Pulmonary artery endothelial cell (primary cell): Measurements from ENCODE around the gene CCNA2. TPM values are rescaled to one million over a fixed set of nuclear protein-coding genes. Genes with fewer than 3 reads are reported as not detected.

Experiments
- DNase-seq: peaks from one replicate; pipeline ENCODE4 v3.0.0-alpha.2; 2011; ENCODE audit warnings: low read depth, low spot score
- total RNA-seq: library from RNA; depleted of rRNA; stranded (reverse); fragments of >200 nt; gene quantifications from 2 replicates; pipeline ENCODE4 v1.2.3, GENCODE V29; 2014

Gene CCNA2
- total RNA-seq, 1 donor from 2014 or later = 56.1 TPM

DNA sequence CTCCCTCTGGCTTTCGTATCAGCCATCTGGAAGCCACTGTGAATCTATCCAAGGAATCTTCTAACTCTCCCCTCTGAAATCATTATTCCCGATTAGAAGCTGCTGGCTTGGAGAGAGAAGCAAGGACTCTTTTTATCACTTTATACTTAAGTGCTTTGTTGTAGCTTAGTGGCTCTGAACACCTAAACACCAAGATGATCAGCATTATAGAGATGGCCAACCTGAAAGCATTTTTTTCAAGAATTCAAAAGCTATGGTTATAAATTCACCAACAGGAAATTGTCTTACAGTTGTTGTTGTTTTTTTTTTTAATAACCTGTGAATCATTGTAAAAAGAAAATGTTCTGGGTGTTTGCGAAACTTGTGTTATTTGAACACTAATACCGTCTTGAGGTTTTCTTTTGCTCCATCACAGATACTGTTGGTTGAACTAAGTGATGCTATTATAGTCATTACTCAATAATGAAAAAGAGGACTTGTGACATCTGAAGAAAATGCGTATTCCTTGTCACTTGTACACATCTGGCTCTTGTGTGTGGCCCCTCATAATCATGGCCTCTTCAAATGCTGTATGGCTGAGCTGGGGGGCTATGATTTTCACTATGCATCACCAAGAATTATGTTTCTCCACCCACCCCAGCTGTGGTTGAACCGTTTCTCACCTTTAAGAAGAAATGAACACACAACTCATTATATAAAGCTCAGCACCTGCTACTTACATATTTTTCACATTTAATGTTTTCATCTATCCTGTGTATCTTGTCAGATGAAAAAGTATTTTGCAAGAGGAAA lies 46.9 kb downstream of the CCNA2 start:
- no peak for DNase-seq

GRCh38 chr4:121773883-121774282 lies 49.8 kb downstream of the CCNA2 start:
- no peak for DNase-seq

- no peak for DNase-seq
Measured at GRCh38 chr4:121771869-121772268, 51.8 kb downstream of the CCNA2 start.

- DNase-seq = no peak
Measured at GRCh38 chr4:121769341-121769740, 54.3 kb downstream of the CCNA2 start.

- no peak for DNase-seq
Measured at GRCh38 chr4:121767166-121767565, 56.5 kb downstream of the CCNA2 start.

Other genes with a start within 250 kb of the CCNA2 start
- gene ANXA5, start 126.9 kb downstream of the CCNA2 start, total RNA-seq = 414 and 465 TPM in 2 replicates
- 0.04 and 0.26 TPM in 2 replicates for gene SMIM43, start 58.7 kb downstream of the CCNA2 start, total RNA-seq
- 42.9 and 43.9 TPM in 2 replicates for gene EXOSC9, start 22.6 kb downstream of the CCNA2 start, total RNA-seq
- gene BBS7, start 46.6 kb upstream of the CCNA2 start, total RNA-seq = 19.2 and 20.4 TPM in 2 replicates
- gene TRPC3, start 128.2 kb upstream of the CCNA2 start, total RNA-seq = 0.07 and 0.20 TPM in 2 replicates